Stimulated activated naive CD8-positive, alpha-beta T cell treated with anti-CD3 and anti-CD28 coated beads, Interleukin-15, Interleukin-2, amounts not matched to agents 100 ng/mL and 50 ng/mL, for 24 hours (primary cell): Measurements from ENCODE around the gene GSX2.

ENCODE experiments used
- H3K27ac Mint-ChIP-seq: one replicate; pipeline ENCODE4 v1.8.0; 2021; ENCODE audit warnings: mild to moderate bottlenecking, mixed read lengths
- H3K27me3 Mint-ChIP-seq: one replicate; pipeline ENCODE4 v1.8.0; 2021; ENCODE audit warnings: mixed read lengths
- H3K36me3 Mint-ChIP-seq: one replicate; pipeline ENCODE4 v1.8.0; 2021; ENCODE audit warnings: low read depth, mixed read lengths
- H3K4me1 Mint-ChIP-seq: one replicate; pipeline ENCODE4 v1.8.0; 2021; ENCODE audit warnings: low read depth, mixed read lengths
- H3K4me3 Mint-ChIP-seq: one replicate; pipeline ENCODE4 v1.8.0; 2021; ENCODE audit warnings: mild to moderate bottlenecking, mixed read lengths
- H3K9me3 Mint-ChIP-seq: one replicate; pipeline ENCODE4 v1.8.0; 2021; ENCODE audit warnings: mixed read lengths

The GSX2 gene

DNA sequence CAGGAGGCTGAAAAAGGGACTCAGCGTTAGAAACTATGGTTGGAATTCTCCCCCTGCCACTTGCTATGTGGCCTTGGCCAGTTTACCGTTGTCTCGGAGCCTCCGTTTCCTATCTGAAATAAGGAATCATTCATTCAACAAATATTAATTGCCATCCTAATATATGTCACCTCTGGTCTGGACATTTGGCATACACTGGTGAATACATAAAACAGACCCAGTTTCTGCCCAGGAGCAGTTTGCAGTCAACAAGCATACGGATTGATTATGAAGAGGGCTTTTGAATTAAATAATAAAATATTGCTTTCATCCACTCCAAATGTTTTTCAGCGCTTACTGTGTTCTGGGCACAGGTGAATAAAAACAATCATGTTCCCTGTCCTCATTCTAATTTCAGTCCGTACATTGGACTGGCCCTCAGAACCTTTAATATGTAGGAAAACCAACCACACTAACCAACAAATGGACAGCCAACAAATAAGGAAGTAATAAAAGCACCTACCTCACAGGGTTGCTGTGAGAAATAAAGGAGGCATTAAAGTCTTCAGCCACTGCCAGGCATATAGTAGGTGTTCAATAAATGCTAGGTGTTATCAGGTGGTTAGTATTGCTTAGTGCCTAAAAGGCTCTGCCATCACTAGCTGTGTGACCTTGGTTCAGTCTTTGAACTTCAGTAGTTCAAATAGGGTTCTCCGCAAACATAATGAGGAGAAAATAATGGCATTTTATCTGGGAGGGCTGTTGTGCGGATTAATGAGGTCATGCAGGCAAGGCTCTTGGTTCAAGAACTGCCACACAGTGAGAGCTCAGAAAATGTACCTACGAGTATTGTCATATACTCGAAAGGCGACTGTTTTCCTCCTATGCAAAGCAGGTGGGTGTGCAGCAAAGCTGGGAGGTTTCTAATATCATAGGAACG is 7.3 kb upstream of the GSX2 start:
- Mint-ChIP-seq H3K36me3 (no peaks in the 10 kb centered on the region), H3K27me3 (peaks cover 78% of the 10 kb centered on the region), H3K27ac (no peak overlapping the region), H3K4me1 (peaks cover 40% of the 10 kb centered on the region), H3K9me3 (no peaks in the 10 kb centered on the region), H3K4me3 (peak overlapping the region; percentile 86)

DNA sequence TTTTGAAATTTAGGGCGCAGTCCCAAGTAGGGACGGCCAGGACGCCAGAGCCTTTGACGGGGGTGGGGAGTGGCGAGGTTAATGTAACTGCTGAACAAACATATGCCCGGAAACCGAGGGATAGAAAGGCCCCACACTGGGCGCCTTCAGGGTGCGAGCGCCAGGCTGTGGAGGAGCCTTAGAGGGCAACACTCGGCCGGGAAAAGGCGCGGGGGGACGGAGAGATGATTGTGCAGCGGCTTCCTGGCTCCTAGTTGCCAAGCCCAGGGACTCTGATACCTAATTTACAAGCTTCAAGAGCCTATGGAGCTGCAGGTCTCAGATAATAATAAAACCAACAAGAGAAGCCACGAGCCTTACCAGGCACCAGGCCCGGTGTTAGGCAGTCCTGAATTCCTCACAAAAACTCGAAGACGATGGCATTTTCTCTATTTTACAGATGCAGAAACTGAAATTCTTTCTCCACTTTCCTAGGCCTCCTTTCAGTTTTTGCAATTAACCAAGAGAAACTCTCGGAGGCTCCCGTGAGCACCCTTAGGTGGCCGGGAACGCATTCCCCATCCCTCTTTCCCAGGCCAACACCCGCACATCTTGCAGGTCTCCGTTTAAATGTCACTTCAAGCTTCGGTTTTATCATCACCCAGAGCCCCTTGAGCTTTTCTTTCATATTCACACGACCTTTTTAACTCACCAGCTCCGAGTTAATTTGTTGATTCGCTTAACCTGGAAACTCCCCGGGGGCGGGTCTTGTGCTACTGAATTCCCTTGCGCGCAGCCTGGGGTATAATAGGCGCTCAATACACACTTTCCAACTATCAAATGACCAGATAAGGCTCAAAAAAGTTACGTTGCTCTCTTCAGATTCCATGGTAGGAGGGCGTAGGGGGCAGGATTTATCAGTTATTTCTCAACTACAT is 6.4 kb upstream of the GSX2 start:
- Mint-ChIP-seq H3K36me3 (no peaks in the 10 kb centered on the region), H3K27me3 (peaks cover 80% of the 10 kb centered on the region), H3K9me3 (no peaks in the 10 kb centered on the region), H3K4me1 (peaks cover 41% of the 10 kb centered on the region), H3K4me3 (peak overlapping the region; percentile 61), H3K27ac (no peak overlapping the region)

DNA sequence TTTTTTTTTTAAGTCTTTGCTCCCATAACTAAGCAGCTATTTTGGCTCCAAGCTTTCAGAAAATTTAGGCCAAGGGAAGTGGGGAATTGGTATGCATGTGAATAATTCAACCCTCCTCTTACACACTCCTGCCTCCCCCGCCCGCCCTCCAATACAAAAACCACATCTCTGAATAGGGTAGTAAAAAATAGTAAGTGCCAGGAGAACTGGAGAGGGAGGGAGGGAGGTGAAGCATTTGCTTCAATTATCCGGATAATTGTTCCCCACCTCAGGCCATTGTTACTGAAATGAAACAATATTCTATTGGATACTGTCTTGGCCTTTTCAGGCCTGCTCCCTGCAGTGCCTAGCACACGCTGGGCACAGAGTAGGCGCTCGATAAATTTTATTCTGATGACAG is 5.5 kb upstream of the GSX2 start:
- Mint-ChIP-seq H3K36me3 (no peaks in the 10 kb centered on the region), H3K27ac (no peak overlapping the region)

DNA sequence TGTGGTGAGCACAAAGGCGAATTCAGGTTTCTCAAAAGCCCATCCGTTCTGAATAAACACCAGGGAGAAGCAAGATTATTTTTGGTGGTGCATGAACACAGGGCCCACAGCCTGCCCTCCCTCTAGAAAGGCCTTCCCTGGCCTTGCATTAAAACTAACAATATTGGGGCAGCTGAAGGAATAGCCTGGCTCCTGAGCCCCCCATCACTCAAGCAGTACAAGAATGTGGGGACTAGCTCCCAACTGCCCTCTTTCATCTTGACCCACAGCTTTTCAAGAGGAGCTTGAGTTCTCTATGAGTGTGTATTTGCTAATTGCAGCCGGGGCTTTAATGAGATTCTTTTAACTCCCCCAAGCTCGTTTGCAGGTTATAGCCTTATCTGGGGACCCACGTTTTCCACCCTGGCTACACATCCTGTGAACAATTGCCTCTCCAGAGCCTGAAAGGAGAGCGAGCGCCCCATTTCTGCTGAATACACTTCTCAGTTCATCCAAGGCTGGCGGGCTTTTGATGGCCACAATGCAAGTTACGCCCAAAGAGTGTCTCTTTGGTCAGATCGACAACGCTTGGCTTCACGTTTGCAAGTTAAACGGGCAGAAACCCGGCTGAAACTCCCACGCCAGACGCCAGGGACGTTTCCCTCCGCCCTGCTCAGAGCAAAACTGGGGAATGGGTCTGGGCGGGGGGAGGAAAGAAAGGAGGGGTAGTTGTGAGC is 4.7 kb upstream of the GSX2 start:
- Mint-ChIP-seq H3K27me3 (peaks cover 89% of the 10 kb centered on the region), H3K4me1 (peaks cover 52% of the 10 kb centered on the region), H3K9me3 (no peaks in the 10 kb centered on the region), H3K36me3 (no peaks in the 10 kb centered on the region), H3K4me3 (no peak overlapping the region), H3K27ac (no peak overlapping the region)

More for the DNA sequence above, 5.5 kb upstream of the GSX2 start:
- Mint-ChIP-seq H3K9me3 (no peaks in the 10 kb centered on the region), H3K4me1 (peaks cover 50% of the 10 kb centered on the region), H3K4me3 (no peak overlapping the region), H3K27me3 (peaks cover 85% of the 10 kb centered on the region)

DNA sequence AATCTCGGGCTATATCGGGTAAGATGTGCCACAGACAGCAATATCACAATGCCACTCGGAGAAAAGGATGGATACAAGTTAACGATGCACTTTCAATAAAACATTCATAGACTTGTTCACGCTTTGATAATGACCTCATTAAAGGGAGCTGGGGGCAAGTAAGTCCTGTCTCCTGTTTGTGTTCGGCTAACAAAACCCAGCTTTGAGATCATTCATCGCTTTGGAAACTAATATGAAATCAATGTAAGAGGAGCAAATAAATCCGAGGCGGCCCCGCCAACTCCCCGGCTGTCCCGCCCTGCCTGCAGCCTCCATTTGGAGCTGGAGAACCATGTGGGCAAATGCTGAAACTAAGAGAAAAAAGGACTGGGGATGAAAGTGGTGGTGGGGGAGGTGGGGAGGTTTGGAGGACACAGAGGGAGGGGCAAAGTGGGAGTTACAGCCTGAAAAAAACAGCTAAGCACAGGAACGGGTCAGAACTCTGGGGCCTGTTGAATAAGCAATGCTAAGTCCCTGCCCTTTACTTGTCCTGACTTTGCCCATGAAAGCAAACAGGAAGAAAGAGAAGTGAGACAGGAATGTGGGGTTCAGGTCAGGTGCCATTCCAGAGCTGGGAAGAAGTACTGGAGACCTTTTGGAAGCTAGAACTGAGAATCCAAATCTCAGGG is 3.5 kb upstream of the GSX2 start:
- no peak overlapping the region for H3K27ac Mint-ChIP-seq
- H3K4me1 Mint-ChIP-seq: peaks cover 53% of the 10 kb centered on the region
- peaks cover 90% of the 10 kb centered on the region for H3K27me3 Mint-ChIP-seq
- no peaks in the 10 kb centered on the region for H3K36me3 Mint-ChIP-seq
- no peaks in the 10 kb centered on the region for H3K9me3 Mint-ChIP-seq
- no peak overlapping the region for H3K4me3 Mint-ChIP-seq

DNA sequence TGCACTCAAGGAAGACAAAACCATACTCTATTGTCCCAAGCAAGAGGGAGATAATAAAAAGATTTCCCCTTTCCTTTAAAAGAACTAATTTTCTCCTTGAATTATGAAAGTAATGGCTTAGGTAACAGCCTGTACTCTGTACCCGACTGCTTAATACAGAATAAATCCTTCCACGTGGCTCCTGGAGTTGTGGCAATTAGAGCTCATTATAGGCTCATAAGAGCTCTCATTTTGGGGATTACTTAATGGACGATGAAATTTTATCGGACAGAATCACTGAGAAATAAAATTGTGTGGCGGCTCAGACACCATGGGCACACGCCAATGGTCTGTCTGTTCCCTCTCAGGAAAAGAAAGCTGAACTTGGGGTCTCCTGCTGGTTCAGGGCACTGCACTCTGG is 2.8 kb upstream of the GSX2 start:
- peaks cover 90% of the 10 kb centered on the region for H3K27me3 Mint-ChIP-seq
- no peaks in the 10 kb centered on the region for H3K9me3 Mint-ChIP-seq
- H3K4me1 Mint-ChIP-seq: peaks cover 50% of the 10 kb centered on the region
- H3K36me3 Mint-ChIP-seq: no peaks in the 10 kb centered on the region
- H3K27ac Mint-ChIP-seq: no peak overlapping the region
- no peak overlapping the region for H3K4me3 Mint-ChIP-seq

DNA sequence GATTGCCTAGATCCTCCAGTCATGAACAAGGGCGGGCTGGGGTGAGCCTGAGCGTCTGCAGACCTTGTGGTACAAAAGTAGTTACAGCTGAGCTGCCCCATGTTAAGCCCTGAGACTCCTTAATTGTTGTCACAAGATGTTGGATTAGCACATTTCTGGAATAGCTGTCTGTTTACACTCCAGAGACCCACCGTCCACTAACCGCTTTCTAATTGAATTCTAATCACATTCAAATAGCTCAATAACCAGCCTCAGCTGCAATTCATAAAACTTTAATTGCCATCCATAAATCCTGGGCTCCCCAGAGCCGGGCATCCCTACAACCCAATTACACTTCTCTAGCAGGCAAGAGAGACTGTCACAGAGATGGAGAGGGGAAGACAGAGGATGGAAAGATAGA is 1.6 kb upstream of the GSX2 start:
- H3K36me3 Mint-ChIP-seq: no peaks in the 10 kb centered on the region
- H3K4me3 Mint-ChIP-seq: no peak overlapping the region
- no peaks in the 10 kb centered on the region for H3K9me3 Mint-ChIP-seq
- peaks cover 50% of the 10 kb centered on the region for H3K4me1 Mint-ChIP-seq
- no peak overlapping the region for H3K27ac Mint-ChIP-seq
- peaks cover 91% of the 10 kb centered on the region for H3K27me3 Mint-ChIP-seq

DNA sequence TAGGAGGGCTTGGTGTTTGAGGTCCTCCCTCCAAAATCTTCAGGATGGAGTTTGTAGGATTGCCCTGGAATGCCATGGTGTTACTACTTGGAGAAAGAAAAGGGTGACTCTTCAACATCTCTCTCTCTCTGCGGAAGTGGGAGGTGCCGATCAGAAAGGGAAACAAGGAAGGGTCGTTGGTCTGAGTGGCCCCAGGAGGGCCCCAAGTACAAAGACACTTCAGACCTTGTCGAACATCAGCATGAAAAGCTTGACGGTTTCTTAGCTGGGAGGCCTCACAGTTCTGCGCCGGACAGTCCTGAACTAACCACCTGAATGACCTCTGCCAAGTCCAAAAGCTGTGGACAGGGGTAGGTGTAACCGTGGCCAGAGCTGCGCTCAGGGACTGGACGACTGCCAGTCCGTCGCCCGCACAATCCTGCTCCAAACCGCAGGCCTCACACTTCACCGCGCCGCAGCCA is 646 bp upstream of the GSX2 start:
- H3K27me3 Mint-ChIP-seq: peaks cover 91% of the 10 kb centered on the region
- peak overlapping the region; percentile 55 for H3K27ac Mint-ChIP-seq
- no peaks in the 10 kb centered on the region for H3K9me3 Mint-ChIP-seq
- H3K4me1 Mint-ChIP-seq: peaks cover 46% of the 10 kb centered on the region
- H3K36me3 Mint-ChIP-seq: no peaks in the 10 kb centered on the region
- H3K4me3 Mint-ChIP-seq: peak overlapping the region; percentile 57

DNA sequence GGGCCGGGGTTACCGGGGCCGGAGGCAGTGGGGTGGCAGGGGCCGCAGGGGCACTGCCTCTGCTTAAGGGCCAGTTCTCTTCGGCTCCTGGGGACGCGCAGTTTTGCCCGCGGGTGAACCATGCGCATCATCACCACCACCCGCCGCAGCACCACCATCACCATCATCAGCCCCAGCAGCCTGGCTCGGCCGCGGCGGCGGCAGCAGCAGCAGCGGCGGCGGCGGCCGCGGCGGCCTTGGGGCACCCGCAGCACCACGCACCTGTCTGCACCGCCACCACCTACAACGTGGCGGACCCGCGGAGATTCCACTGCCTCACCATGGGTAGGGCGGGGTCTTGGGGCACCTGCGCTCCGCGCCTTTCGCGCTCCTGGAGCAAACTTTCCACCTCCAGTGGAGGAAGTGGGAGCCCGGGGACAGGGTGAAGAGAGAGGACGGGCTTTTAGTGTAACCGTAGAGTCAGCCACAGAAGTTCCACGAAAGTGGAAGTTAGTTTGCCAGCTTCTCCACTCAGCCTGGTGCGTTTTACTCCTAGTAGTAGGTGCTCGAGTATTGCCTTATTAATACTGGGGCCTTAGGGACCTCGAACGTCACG is 729 bp downstream of the GSX2 start:
- Mint-ChIP-seq H3K27me3 (peaks cover 89% of the 10 kb centered on the region), H3K27ac (no peak overlapping the region), H3K36me3 (no peaks in the 10 kb centered on the region), H3K4me3 (peak overlapping the region; percentile 66), H3K9me3 (no peaks in the 10 kb centered on the region), H3K4me1 (peaks cover 51% of the 10 kb centered on the region)

DNA sequence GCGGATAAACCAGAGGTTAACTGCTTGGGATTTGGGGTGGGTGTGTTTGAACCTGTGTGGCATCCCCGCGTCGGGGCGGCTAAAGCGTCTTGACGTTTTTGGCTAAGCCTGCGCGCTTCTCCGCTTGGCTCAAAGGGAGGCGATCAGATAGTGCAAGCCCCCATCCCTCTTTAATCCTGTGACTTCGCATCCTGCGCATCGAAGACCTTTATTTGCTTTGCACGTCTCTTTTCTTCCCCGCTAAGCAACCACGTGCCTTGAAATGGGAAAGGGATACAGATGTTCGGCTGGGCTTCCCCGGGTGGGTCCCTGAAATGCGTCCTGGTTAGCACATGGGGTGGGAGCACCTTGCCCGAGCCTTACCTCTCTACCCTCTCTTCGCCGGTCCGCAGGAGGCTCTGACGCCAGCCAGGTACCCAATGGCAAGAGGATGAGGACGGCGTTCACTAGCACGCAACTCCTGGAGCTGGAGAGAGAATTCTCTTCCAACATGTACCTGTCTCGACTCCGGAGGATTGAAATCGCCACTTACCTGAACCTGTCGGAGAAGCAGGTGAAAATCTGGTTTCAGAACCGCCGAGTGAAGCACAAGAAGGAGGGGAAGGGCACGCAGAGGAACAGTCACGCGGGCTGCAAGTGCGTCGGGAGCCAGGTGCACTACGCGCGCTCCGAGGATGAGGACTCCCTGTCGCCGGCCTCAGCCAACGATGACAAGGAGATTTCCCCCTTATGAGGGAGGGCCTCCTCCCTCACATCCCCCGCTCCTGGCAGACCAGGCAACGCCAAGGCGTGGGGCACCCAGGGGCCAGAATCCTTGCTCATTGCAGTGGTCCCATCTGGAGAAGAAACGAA is 1.5 kb downstream of the GSX2 start:
- Mint-ChIP-seq H3K27ac (no peak overlapping the region), H3K9me3 (no peaks in the 10 kb centered on the region), H3K36me3 (no peaks in the 10 kb centered on the region), H3K27me3 (peaks cover 89% of the 10 kb centered on the region), H3K4me1 (peaks cover 48% of the 10 kb centered on the region), H3K4me3 (peak overlapping the region; percentile 66)

DNA sequence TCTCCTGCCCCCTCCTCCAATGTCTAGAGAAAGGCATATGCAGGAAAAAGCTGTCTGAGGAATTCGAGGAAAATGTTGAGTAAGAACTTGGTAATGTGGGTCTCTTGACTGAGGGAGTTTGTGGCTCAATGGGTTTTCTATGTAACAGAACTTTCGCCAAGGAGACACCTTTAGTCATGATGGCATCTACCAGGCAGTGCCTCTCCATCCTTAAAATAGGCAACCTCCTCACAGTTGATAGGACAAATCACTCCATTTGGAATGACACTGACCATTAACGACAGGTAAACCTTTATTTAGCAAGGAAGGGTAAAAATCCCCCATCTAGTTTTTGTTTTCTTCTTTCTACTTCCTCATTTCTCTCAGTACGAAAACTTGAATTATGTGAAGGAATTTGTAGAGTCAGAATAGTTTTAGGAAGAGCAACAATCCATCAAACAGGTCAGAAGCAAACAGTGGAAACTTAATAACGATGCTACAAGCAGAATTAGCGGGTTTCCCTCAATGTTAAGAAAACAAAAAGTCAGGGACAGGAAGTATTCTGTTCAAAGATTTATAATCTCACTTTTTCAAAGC is 2.7 kb downstream of the GSX2 start:
- peak overlapping the region; percentile 1 for H3K4me3 Mint-ChIP-seq
- H3K27ac Mint-ChIP-seq: no peak overlapping the region
- H3K27me3 Mint-ChIP-seq: peaks cover 89% of the 10 kb centered on the region
- peaks cover 48% of the 10 kb centered on the region for H3K4me1 Mint-ChIP-seq
- no peaks in the 10 kb centered on the region for H3K36me3 Mint-ChIP-seq
- H3K9me3 Mint-ChIP-seq: no peaks in the 10 kb centered on the region

DNA sequence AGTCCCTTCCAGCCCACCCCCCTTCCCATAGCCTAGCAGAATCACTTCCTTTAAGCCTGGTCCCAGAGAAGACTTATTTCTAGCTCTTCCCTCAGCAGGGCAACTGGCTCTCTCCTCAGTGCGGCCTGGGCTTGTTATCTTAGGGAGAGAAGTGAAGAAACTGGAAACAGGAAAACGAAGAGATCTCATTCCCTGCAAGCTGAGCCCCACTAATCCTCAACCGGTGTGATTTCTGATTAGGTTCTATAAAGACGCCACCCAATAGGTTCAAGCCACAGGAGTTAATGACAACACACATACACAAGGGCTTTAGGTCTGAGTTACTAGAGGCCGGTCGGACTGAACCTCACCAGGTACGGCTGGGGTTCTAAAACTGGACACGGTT is 3.2 kb downstream of the GSX2 start:
- Mint-ChIP-seq H3K27ac (no peak overlapping the region), H3K27me3 (peaks cover 88% of the 10 kb centered on the region), H3K4me1 (peaks cover 52% of the 10 kb centered on the region), H3K36me3 (no peaks in the 10 kb centered on the region), H3K4me3 (no peak overlapping the region), H3K9me3 (no peaks in the 10 kb centered on the region)

DNA sequence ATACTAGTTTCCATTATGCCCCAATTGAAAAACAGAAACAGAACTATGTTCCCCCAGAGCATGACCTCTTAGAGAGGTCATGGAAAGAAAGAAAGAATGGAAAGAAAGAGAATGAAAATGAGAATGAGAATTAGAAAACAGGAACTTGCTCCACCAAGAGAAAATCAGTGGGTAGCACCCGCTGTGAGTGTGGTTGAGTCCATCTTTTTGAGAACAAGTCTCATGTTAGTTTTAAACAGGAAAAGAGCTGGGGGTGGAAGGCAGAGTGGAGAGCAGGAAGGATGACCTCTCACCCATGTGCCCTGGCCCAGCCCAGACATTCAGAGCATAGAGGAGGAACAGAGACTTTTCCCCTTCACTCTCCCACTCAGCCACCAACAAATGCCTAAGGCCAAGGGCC is 4.9 kb downstream of the GSX2 start:
- H3K27ac Mint-ChIP-seq: peak overlapping the region; percentile 2
- peaks cover 55% of the 10 kb centered on the region for H3K4me1 Mint-ChIP-seq
- peak overlapping the region; percentile 6 for H3K4me3 Mint-ChIP-seq
- peaks cover 90% of the 10 kb centered on the region for H3K27me3 Mint-ChIP-seq
- H3K9me3 Mint-ChIP-seq: no peaks in the 10 kb centered on the region
- H3K36me3 Mint-ChIP-seq: no peaks in the 10 kb centered on the region
